Panc1 (cell line): ENCODE results near the gene IL13RA2.

ENCODE experiments used
- CTCF ChIP-seq: fragments of 450-650 bp; IDR thresholded peaks from 2 replicates; pipeline ENCODE4 v1.5.1; 2017; ENCODE audit warnings: mild to moderate bottlenecking
- POLR2AphosphoS5 ChIP-seq: IDR thresholded peaks from 2 replicates; pipeline ENCODE4 v1.6.1; 2012; ENCODE audit warnings: mild to moderate bottlenecking, low read depth, low read length, moderate library complexity
- SIN3A ChIP-seq: IDR thresholded peaks from 2 replicates; pipeline ENCODE4 v1.6.1; 2012; ENCODE audit warnings: low read depth, mild to moderate bottlenecking, low read length, moderate library complexity, borderline replicate concordance; ENCODE audit not compliant: insufficient read depth

GRCh38 chrX:114999906-115000305, 17.5 kb downstream of the IL13RA2 start:
- TF ChIP-seq SIN3A (no peak), CTCF (no peak), POLR2AphosphoS5 (no peak)
